A549 (cell line): ENCODE results near the gene MARCKSL1. TPM values are rescaled to one million over a fixed set of nuclear protein-coding genes. Genes with fewer than 3 reads are reported as not detected.

Experiments
- ATAC-seq, 2 experiments: fragments of 200-7000 bp in 1 of 2; fragments of >200 bp in 1 of 2; cut with Nextera tagmentation in 1 of 2; cut with Tn5 transposase in 1 of 2; 3 replicates each; pipeline versions ENCODE4 v1.8.0 to v1.9.1; 2018 to 2020; ENCODE audit warnings: mild to moderate bottlenecking in 1 of 2, moderate library complexity in 1 of 2
- CTCF ChIA-PET: fragments of 300-600 bp; sonication (Branson Sonifier 250); formaldehyde crosslinking; extraction: SDS; loops from one replicate; lab custom pipeline; 2021; ENCODE audit warnings: antibody characterized with exemption, inconsistent platforms; lab: Yijun Ruan, JAX
- POLR2A ChIA-PET: fragments of 350-600 bp; formaldehyde crosslinking; extraction: SDS; loops from one replicate; lab custom pipeline; 2021; ENCODE audit warnings: antibody characterized with exemption, inconsistent platforms; lab: Yijun Ruan, JAX
- DNase-seq, 2 experiments: peaks; one replicate each; pipeline versions ENCODE4 v3.0.0 to v3.0.0-alpha.2; 2011 to 2016; ENCODE audit warnings: low read depth in 1 of 2, low spot score in 1 of 2
- FAIRE-seq: peaks from 2 replicates; lab custom pipeline; 2011; peaks lifted over from hg19 to GRCh38; lab: Jason Lieb, UNC
- H3K27ac ChIP-seq, 2 experiments: fragments of >200 bp; sonication (Bioruptor Twin); formaldehyde crosslinking; 3 replicates each; pipeline ENCODE4 v1.5.1; 2016 to 2017
- H3K4me1 ChIP-seq: fragments of >200 bp; sonication (Bioruptor Twin); formaldehyde crosslinking; 3 replicates; pipeline ENCODE4 v1.6.1; 2016
- H3K4me2 ChIP-seq: fragments of >200 bp; sonication (Bioruptor Twin); formaldehyde crosslinking; 3 replicates; pipeline ENCODE4 v1.6.1; 2016
- H3K4me3 ChIP-seq: fragments of >200 bp; sonication (Bioruptor Twin); formaldehyde crosslinking; 3 replicates; pipeline ENCODE4 v1.5.1; 2016
- H3K9me3 ChIP-seq: fragments of >200 bp; sonication (Bioruptor Twin); formaldehyde crosslinking; 3 replicates; pipeline ENCODE4 v1.6.1; 2016
- CEBPB ChIP-seq, 2 experiments: fragments of >200 bp in 1 of 2; sonication (Bioruptor Twin) in 1 of 2; formaldehyde crosslinking in 1 of 2; IDR thresholded peaks; 2 replicates each; pipeline ENCODE4 v1.6.1; 2012 to 2016
- CTCF ChIP-seq: fragments of >200 bp; sonication (Bioruptor Twin); formaldehyde crosslinking; IDR thresholded peaks from 3 replicates; pipeline ENCODE4 v1.5.1; 2016
- EHF ChIP-seq: fragments of 250-450 bp; sonication (Bioruptor Pico); IDR thresholded peaks from 2 replicates; pipeline ENCODE4 v1.5.0; 2020; ENCODE audit warnings: mild to moderate bottlenecking
- EP300 ChIP-seq, 2 experiments: fragments of >200 bp; sonication (Bioruptor Twin); formaldehyde crosslinking; IDR thresholded peaks; 2 replicates in 1 of 2; 3 replicates in 1 of 2; pipeline ENCODE4 v1.6.1; 2016 to 2017
- FOSB ChIP-seq: fragments of 250-450 bp; sonication (Bioruptor Pico); IDR thresholded peaks from 2 replicates; pipeline ENCODE4 v1.5.0; 2020; ENCODE audit warnings: mild to moderate bottlenecking, moderate library complexity
- FOSL2 ChIP-seq, 2 experiments: fragments of 450-650 bp in 1 of 2; fragments of >200 bp in 1 of 2; sonication (Bioruptor Twin) in 1 of 2; formaldehyde crosslinking; IDR thresholded peaks; 2 replicates each; pipeline versions ENCODE4 v1.5.0 to v1.6.1; 2016 to 2020; ENCODE audit warnings: mild to moderate bottlenecking in 1 of 2, moderate library complexity in 1 of 2
- FOXS1 ChIP-seq: fragments of 250-450 bp; sonication (Bioruptor Pico); IDR thresholded peaks from 2 replicates; pipeline ENCODE4 v1.5.0; 2020; ENCODE audit warnings: mild to moderate bottlenecking, moderate library complexity
- GATA3 ChIP-seq: IDR thresholded peaks from 2 replicates; pipeline ENCODE4 v1.6.1; 2012; ENCODE audit warnings: borderline replicate concordance
- HOXA7 ChIP-seq: fragments of 250-450 bp; sonication (Bioruptor Pico); IDR thresholded peaks from 2 replicates; pipeline ENCODE4 v1.5.0; 2020; ENCODE audit warnings: mild to moderate bottlenecking, moderate library complexity
- HOXB5 ChIP-seq: fragments of 250-450 bp; sonication (Bioruptor Pico); IDR thresholded peaks from 2 replicates; pipeline ENCODE4 v1.5.0; 2020; ENCODE audit warnings: mild to moderate bottlenecking, moderate library complexity
- JUNB ChIP-seq: fragments of >200 bp; sonication (Bioruptor Twin); formaldehyde crosslinking; IDR thresholded peaks from 2 replicates; pipeline ENCODE4 v1.6.1; 2016
- MAFK ChIP-seq: fragments of 450-650 bp; IDR thresholded peaks from 2 replicates; pipeline ENCODE4 v1.6.1; 2014; ENCODE audit not compliant: partially characterized antibody
- MAX ChIP-seq: IDR thresholded peaks from 2 replicates; pipeline ENCODE4 v1.6.1; 2012
- MAZ ChIP-seq: fragments of 150-350 bp; IDR thresholded peaks from 2 replicates; pipeline ENCODE4 v1.6.1; 2014; ENCODE audit warnings: antibody characterized with exemption, low read depth, low read length, borderline replicate concordance
- NR3C1 ChIP-seq: fragments of >200 bp; sonication (Bioruptor Twin); formaldehyde crosslinking; IDR thresholded peaks from 3 replicates; pipeline ENCODE4 v1.6.1; 2017
- RARB ChIP-seq: fragments of 250-450 bp; sonication (Bioruptor Pico); IDR thresholded peaks from 2 replicates; pipeline ENCODE4 v1.8.0; 2021; ENCODE audit warnings: mild to moderate bottlenecking, moderate library complexity
- RCOR1 ChIP-seq: fragments of 150-350 bp; IDR thresholded peaks from 2 replicates; pipeline ENCODE4 v1.6.1; 2014; ENCODE audit warnings: antibody characterized with exemption, low read length, low read depth
- RNF2 ChIP-seq: fragments of 200-600 bp; sonication (generic); IDR thresholded peaks from 2 replicates; pipeline ENCODE4 v1.6.1; 2016; ENCODE audit warnings: low read depth, mild to moderate bottlenecking, antibody characterized with exemption, moderate library complexity, borderline replicate concordance
- SMC3 ChIP-seq: fragments of >200 bp; sonication (Bioruptor Twin); formaldehyde crosslinking; IDR thresholded peaks from 3 replicates; pipeline ENCODE4 v1.6.1; 2018; ENCODE audit warnings: inconsistent platforms
- SREBF2 ChIP-seq: fragments of 450-650 bp; IDR thresholded peaks from 2 replicates; pipeline ENCODE4 v1.6.1; 2014; ENCODE audit warnings: mild to moderate bottlenecking, moderate library complexity
- TFCP2L1 ChIP-seq: fragments of 250-450 bp; sonication (Bioruptor Pico); IDR thresholded peaks from 2 replicates; pipeline ENCODE4 v1.5.0; 2021; ENCODE audit warnings: mild to moderate bottlenecking
- TP53 ChIP-seq: fragments of 250-450 bp; sonication (Bioruptor Pico); IDR thresholded peaks from 2 replicates; pipeline ENCODE4 v1.5.0; 2021; ENCODE audit warnings: mild to moderate bottlenecking, moderate library complexity
- ZC3H11A ChIP-seq: fragments of 450-650 bp; IDR thresholded peaks from 2 replicates; pipeline ENCODE4 v1.6.1; 2014; ENCODE audit warnings: antibody characterized with exemption, mild to moderate bottlenecking
- WGBS: methylation state at CpG from one replicate; pipeline ENCODE4 v1.1.6; 2017; ENCODE audit errors: missing lambda C conversion rate; 5-methylcytosine and 5-hydroxymethylcytosine counted together
- polyA plus RNA-seq, 4 experiments: library from polyadenylated mRNA; depleted of rRNA in 3 of 4; stranded (reverse); fragments of >200 nt; fragmentation: RNase III in 1 of 4; extraction: RNeasy Plus Mini Kit Qiagen cat#74134 plus additional on column Dnase treatment in 1 of 4; gene quantifications; 2 replicates in 3 of 4; 3 replicates in 1 of 4; pipeline ENCODE4 v1.2.3, GENCODE V29; 2011 to 2017

Gene MARCKSL1
- polyA plus RNA-seq, 2 of the 4 experiments (the other 2 are of a cell fraction): 62.6 to 73.2 TPM

DNA sequence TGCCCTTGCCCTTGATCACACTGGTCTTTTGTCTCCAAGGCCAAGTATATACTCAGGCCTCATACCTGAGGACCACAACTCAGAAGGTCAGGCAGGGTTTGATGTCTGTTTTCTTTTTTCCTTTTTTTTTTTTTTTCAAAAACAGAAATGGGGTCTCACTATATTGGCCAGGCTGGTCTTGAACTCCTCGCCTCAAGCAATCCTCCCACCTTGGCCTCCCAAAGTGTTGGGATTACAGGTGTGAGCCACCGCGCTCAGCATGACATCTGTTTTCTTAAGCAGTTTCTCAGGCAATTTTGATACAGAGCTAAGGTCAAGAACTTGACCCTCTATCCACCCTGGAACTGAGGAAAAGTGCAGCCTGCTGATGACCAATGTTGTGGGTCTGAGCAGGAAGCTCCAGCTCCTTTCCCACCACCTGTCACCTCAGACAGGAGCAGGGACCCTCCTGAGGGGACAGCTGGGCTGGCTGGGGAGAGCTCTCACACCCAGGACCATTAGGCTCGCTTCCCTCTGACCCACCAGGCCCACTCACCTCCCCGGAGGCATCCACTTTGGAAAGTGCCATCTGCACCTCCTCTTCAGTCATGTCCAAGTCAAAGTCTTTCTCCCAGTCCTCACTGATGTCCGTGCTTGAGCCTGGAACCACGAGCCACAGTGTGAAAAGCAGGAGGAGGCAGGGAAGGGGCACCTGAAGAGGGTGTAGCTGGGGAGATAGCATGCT lies 32.0 kb upstream of the MARCKSL1 start:
- no peak for DNase-seq
- FAIRE-seq: no peak
- TF ChIP-seq MAFK: no peak
- no peak for TF ChIP-seq RCOR1
- no peak for TF ChIP-seq FOSL2 (IDR thresholded peaks at IDR 0.05)
- no peak for TF ChIP-seq FOSL2 (CRISPR knock-in tag; IDR thresholded peaks at IDR 0.05)
- no peak for TF ChIP-seq TFCP2L1
- TF ChIP-seq GATA3: no peak
- no peak for TF ChIP-seq JUNB
- TF ChIP-seq, all 56 proteins: peak for 0
- H3K9me3 ChIP-seq: no peaks in the 10 kb centered on the region
- ATAC-seq: no peak
- H3K4me2 ChIP-seq: no peak overlapping the region
- H3K27ac ChIP-seq: no peak overlapping the region
- ChIA-PET CTCF (interaction anchor here (0.6 kb wide), 1 partner anchor 45 kb away, joined by 4 read pairs; no protein-coding TSS in a partner anchor), POLR2A (no interaction called here)
- no peak overlapping the region for H3K4me3 ChIP-seq
- 96% methylated on average over 6 of the region's 7 CpGs for WGBS
- H3K4me1 ChIP-seq: no peaks in the 10 kb centered on the region

GRCh38 chr1:32365445-32365844 lies 29.4 kb upstream of the MARCKSL1 start:
- H3K9me3 ChIP-seq: no peaks in the 10 kb centered on the region
- no peak overlapping the region for H3K27ac ChIP-seq
- no peak overlapping the region for H3K4me3 ChIP-seq
- no peaks in the 10 kb centered on the region for H3K4me1 ChIP-seq
- 78% methylated on average over 6 of the region's 6 CpGs for WGBS
- ATAC-seq (no peak), DNase-seq (no peak), FAIRE-seq (no peak)
- TF ChIP-seq SMC3: no peak
- TF ChIP-seq FOSB (CRISPR knock-in tag): no peak
- no peak for TF ChIP-seq ZC3H11A
- TF ChIP-seq NR3C1: no peak
- TF ChIP-seq RARB (CRISPR knock-in tag): no peak
- TF ChIP-seq FOXS1 (CRISPR knock-in tag): no peak
- TF ChIP-seq GATA3: no peak
- no peak overlapping the region for H3K4me2 ChIP-seq
- POLR2A ChIA-PET: interaction anchor here (0.8 kb wide), 1 partner anchor 29 kb away, joined by 3 read pairs; the partner anchor contains the start of gene MARCKSL1
- CTCF ChIA-PET: interaction anchor here (1.1 to 1.8 kb wide), 2 partner anchors 14 to 150 kb away, joined by 3 to 5 read pairs; no protein-coding TSS in a partner anchor

DNA sequence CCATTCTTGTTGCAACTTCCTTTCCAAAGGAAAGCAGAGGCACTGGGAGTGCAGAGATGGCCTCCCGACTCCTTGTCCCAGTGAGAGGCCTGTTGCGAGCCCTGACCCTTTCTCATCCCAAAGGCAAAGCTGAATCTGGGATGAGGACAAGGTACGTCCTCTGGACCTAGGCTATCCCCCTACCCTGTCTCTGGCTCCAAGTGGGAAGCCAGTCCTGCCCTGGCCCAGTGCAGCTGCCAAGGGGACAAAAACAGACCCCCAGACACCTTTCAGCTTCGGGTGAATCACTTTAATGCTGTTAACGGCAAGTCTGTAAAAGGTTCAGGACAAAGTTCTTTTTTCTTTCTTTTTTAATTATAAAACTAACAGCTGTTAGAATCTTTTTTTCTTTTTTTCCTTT lies 28.8 kb upstream of the MARCKSL1 start:
- Histone ChIP-seq H3K4me2 (no peak overlapping the region), H3K4me1 (no peaks in the 10 kb centered on the region), H3K9me3 (no peaks in the 10 kb centered on the region), H3K27ac (no peak overlapping the region), H3K4me3 (no peak overlapping the region)
- WGBS: 87% methylated on average over 5 of the region's 5 CpGs
- FAIRE-seq (no peak), ATAC-seq (no peak), DNase-seq (no peak)
- ChIA-PET POLR2A (no interaction called here), CTCF (interaction anchor here (1.1 to 1.8 kb wide), 2 partner anchors 13 to 149 kb away, joined by 3 to 5 read pairs; no protein-coding TSS in a partner anchor)
- TF ChIP-seq HOXA7 (no peak), MAX (no peak), MAZ (no peak), CTCF (no peak), EHF (no peak), SREBF2 (no peak), EP300 (IDR thresholded peaks at IDR 0.05) (no peak), HOXB5 (CRISPR knock-in tag) (no peak), RNF2 (no peak), TP53 (CRISPR knock-in tag) (no peak), CEBPB (IDR thresholded peaks at IDR 0.05) (no peak)
